PC-3 (cell line): ENCODE results near the gene KERA. TPM values are rescaled to one million over a fixed set of nuclear protein-coding genes. Genes with fewer than 3 reads are reported as not detected.

Experiments used
- ATAC-seq: fragments of 200-7000 bp; cut with Tn5 transposase; 2 replicates; pipeline ENCODE4 v1.9.1; 2020; ENCODE audit warnings: mild to moderate bottlenecking, moderate library complexity
- BruUV-seq: library from RNA; stranded (reverse); fragments of 400-500 nt; replicated peaks from 2 replicates; lab custom pipeline; 2021; lab: Mats Ljungman, UMichigan
- CTCF ChIA-PET: fragments of 300-600 bp; sonication (Branson Sonifier 250); formaldehyde crosslinking; loops from one replicate; lab custom pipeline; 2022; ENCODE audit warnings: antibody characterized with exemption; lab: Charles Lee
- POLR2A ChIA-PET: fragments of 300-600 bp; sonication (Branson Sonifier 250); formaldehyde crosslinking; loops from one replicate; lab custom pipeline; 2022; ENCODE audit warnings: antibody characterized with exemption; ENCODE audit not compliant: unreplicated experiment; lab: Charles Lee
- DNase-seq: peaks from one replicate; pipeline ENCODE4 v3.0.0-alpha.2; 2015
- H2AFZ ChIP-seq: fragments of 300-600 bp; sonication (generic); 2 replicates; pipeline ENCODE4 v1.6.0; 2016; ENCODE audit warnings: antibody characterized with exemption, low read length
- H3F3A ChIP-seq: fragments of 300-600 bp; sonication (generic); one replicate; pipeline ENCODE4 v1.6.0; 2017; ENCODE audit warnings: antibody characterized with exemption, low read length, control low read depth, mild to moderate bottlenecking; ENCODE audit not compliant: unreplicated experiment
- H3K27ac ChIP-seq: fragments of 300-600 bp; sonication (generic); 2 replicates; pipeline ENCODE4 v1.5.1; 2016; ENCODE audit warnings: mild to moderate bottlenecking, low read length
- H3K27me3 ChIP-seq: fragments of 300-600 bp; sonication (generic); 2 replicates; pipeline ENCODE4 v1.6.1; 2016; ENCODE audit warnings: low read length, mixed read lengths
- H3K36me3 ChIP-seq: fragments of 300-600 bp; sonication (generic); 2 replicates; pipeline ENCODE4 v1.6.1; 2016; ENCODE audit warnings: low read depth, mixed run types, low read length, mixed read lengths
- H3K4me1 ChIP-seq: fragments of 300-600 bp; sonication (generic); 2 replicates; pipeline ENCODE4 v1.5.1; 2016; ENCODE audit warnings: low read length; ENCODE audit not compliant: insufficient read depth
- H3K4me2 ChIP-seq: fragments of 300-600 bp; sonication (generic); 2 replicates; pipeline ENCODE4 v1.6.0; 2016; ENCODE audit warnings: low read length
- H3K4me3 ChIP-seq: fragments of 300-600 bp; sonication (generic); 2 replicates; pipeline ENCODE4 v1.5.1; 2016; ENCODE audit warnings: mild to moderate bottlenecking, low read length, mixed read lengths
- H3K79me2 ChIP-seq: fragments of 300-600 bp; sonication (generic); 2 replicates; pipeline ENCODE4 v1.6.1; 2017; ENCODE audit warnings: low read length, mixed read lengths
- H3K9ac ChIP-seq: fragments of 300-600 bp; sonication (generic); 2 replicates; pipeline ENCODE4 v1.6.0; 2016; ENCODE audit warnings: mild to moderate bottlenecking, low read length
- H3K9me2 ChIP-seq: fragments of 300-600 bp; sonication (generic); replicated peaks from 2 replicates; pipeline ENCODE4 v1.6.1; 2016; ENCODE audit warnings: mixed run types, low read length, mixed read lengths
- H3K9me3 ChIP-seq: fragments of 300-600 bp; sonication (generic); 2 replicates; pipeline ENCODE4 v1.6.1; 2016; ENCODE audit warnings: low read length, mixed read lengths
- H4K20me1 ChIP-seq: fragments of 300-600 bp; sonication (generic); 2 replicates; pipeline ENCODE4 v1.6.1; 2016; ENCODE audit warnings: low read length, mixed read lengths
- EZH2 ChIP-seq: fragments of 300-600 bp; sonication (generic); IDR thresholded peaks from one replicate; pipeline ENCODE4 v1.6.1; 2017; ENCODE audit warnings: antibody characterized with exemption, mild to moderate bottlenecking, low read length; ENCODE audit not compliant: unreplicated experiment
- EZH2phosphoT487 ChIP-seq: fragments of 300-600 bp; sonication (generic); IDR thresholded peaks from 2 replicates; pipeline ENCODE4 v1.6.1; 2018; ENCODE audit warnings: mild to moderate bottlenecking, antibody characterized with exemption, low read length, borderline replicate concordance
- intact Hi-C: fragments of 100-400 bp; cut with micrococcal nuclease; formaldehyde crosslinking; loops from 2 replicates; pipeline ENCODE4 v1.9.0; 2023
- total RNA-seq: library from RNA; depleted of rRNA; stranded (reverse); fragments of >200 nt; gene quantifications from 2 replicates; pipeline ENCODE4 v1.2.3, GENCODE V29; 2014
- TF ChIP-seq, protein P1 (sequence below): fragments of 300-600 bp; sonication (generic); conservative IDR thresholded peaks from 2 replicates; pipeline ENCODE4 v1.5.1; 2017; ENCODE audit warnings: antibody characterized with exemption, low read depth, mild to moderate bottlenecking, low read length

Gene KERA
- total RNA-seq, 1 experiment from 2014 or later = not detected

DNA sequence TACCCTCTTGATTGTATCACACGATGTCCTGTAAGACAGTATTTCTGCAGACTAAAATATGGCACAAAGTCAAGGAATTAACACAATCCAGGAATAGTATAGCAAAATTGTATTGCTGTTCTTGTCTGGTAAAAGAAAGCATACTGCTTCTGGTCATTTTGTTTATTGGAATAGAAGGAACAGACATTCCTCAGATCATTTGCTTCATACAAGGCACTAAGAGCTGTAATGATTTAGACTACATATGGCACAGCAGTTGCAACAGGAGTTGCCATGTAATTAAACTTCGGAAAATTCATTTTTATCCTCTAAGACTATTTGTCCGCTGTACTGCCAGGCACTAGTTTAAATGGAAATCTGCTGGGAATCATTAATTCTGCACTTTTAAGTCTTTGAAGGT lies 7.6 kb upstream of the KERA start:
- no peaks in the 10 kb centered on the region for H4K20me1 ChIP-seq
- intact Hi-C loops = no loop called here
- H3K4me1 ChIP-seq = no peaks in the 10 kb centered on the region
- ChIA-PET CTCF (no interaction called here), POLR2A (no interaction called here)
- H3F3A ChIP-seq = no peaks in the 10 kb centered on the region
- TF ChIP-seq, protein P1, sequence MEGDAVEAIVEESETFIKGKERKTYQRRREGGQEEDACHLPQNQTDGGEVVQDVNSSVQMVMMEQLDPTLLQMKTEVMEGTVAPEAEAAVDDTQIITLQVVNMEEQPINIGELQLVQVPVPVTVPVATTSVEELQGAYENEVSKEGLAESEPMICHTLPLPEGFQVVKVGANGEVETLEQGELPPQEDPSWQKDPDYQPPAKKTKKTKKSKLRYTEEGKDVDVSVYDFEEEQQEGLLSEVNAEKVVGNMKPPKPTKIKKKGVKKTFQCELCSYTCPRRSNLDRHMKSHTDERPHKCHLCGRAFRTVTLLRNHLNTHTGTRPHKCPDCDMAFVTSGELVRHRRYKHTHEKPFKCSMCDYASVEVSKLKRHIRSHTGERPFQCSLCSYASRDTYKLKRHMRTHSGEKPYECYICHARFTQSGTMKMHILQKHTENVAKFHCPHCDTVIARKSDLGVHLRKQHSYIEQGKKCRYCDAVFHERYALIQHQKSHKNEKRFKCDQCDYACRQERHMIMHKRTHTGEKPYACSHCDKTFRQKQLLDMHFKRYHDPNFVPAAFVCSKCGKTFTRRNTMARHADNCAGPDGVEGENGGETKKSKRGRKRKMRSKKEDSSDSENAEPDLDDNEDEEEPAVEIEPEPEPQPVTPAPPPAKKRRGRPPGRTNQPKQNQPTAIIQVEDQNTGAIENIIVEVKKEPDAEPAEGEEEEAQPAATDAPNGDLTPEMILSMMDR = no peak
- TF ChIP-seq EZH2phosphoT487 = no peak
- TF ChIP-seq EZH2 = no peak
- no TSS peak for BruUV-seq
- no peak overlapping the region for H3K9ac ChIP-seq
- no peaks in the 10 kb centered on the region for H3K9me3 ChIP-seq
- ATAC-seq (no peak), DNase-seq (no peak)
- H3K36me3 ChIP-seq = no peaks in the 10 kb centered on the region
- H3K9me2 ChIP-seq = no peaks in the 10 kb centered on the region
- H3K27ac ChIP-seq = no peak overlapping the region
- H3K4me3 ChIP-seq = no peak overlapping the region
- H3K4me2 ChIP-seq = no peak overlapping the region
- no peaks in the 10 kb centered on the region for H3K27me3 ChIP-seq
- no peak overlapping the region for H2AFZ ChIP-seq
- H3K79me2 ChIP-seq = no peaks in the 10 kb centered on the region

DNA sequence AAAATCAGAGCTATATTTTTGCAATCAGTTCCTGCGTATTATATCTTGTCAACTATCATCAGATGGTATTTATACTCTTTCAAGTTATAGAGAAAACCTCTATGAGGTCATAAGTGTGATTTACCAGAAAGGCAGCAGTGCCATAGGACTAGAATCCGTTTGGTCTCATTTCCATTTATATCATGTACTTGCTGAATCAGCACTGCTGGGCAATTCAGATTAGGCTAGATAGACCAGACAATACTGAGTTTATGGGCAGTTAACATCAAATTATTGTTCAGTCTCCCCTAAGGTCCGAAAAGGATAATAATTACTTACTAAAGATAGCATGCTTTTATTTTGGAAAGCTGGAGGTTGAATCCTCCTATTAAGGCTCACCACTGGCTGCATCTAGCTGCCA lies 6.8 kb upstream of the KERA start:
- POLR2A ChIA-PET = no interaction called here

DNA sequence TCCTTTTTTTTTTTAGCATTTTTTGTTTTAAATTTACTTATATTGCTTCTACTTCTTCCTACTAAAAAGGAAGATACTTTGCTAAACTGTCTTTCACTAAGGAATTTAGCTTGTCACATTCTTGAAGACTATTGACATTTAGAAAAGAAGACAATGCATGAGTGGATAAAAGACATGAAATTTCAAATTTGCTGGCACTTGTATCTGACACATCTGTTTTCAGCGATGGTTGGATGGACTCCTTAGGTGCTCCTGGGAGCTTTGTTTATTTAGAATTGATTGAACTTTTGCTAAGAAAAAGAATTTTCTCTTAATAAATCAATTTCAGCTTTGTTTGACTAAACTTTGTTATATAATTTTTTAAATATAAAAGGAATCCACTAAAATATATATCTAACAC lies 3.3 kb upstream of the KERA start:
- TF ChIP-seq EZH2phosphoT487 (no peak), EZH2 (no peak)
- TF ChIP-seq, protein P1 = no peak
- H3K4me3 ChIP-seq = no peak overlapping the region
- H2AFZ ChIP-seq = no peak overlapping the region
- H3K4me1 ChIP-seq = no peaks in the 10 kb centered on the region
- no peaks in the 10 kb centered on the region for H3F3A ChIP-seq
- H3K27me3 ChIP-seq = no peaks in the 10 kb centered on the region
- H3K79me2 ChIP-seq = no peaks in the 10 kb centered on the region
- POLR2A ChIA-PET = no interaction called here
- DNase-seq = no peak
- no peaks in the 10 kb centered on the region for H4K20me1 ChIP-seq
- H3K36me3 ChIP-seq = no peaks in the 10 kb centered on the region
- H3K9ac ChIP-seq = no peak overlapping the region
- no peak overlapping the region for H3K4me2 ChIP-seq
- no peak overlapping the region for H3K27ac ChIP-seq
- intact Hi-C loops = no loop called here
- H3K9me2 ChIP-seq = no peaks in the 10 kb centered on the region
- BruUV-seq = no TSS peak
- H3K9me3 ChIP-seq = no peaks in the 10 kb centered on the region
- CTCF ChIA-PET = no interaction called here
- no peak for ATAC-seq

More for the DNA sequence above, 6.8 kb upstream of the KERA start:
- no peaks in the 10 kb centered on the region for H3K79me2 ChIP-seq
- no peaks in the 10 kb centered on the region for H3F3A ChIP-seq
- no peaks in the 10 kb centered on the region for H3K4me1 ChIP-seq
- BruUV-seq = no TSS peak
- no peak overlapping the region for H3K4me3 ChIP-seq
- no peak overlapping the region for H2AFZ ChIP-seq
- H3K9me3 ChIP-seq = no peaks in the 10 kb centered on the region
- no peak overlapping the region for H3K27ac ChIP-seq
- no peaks in the 10 kb centered on the region for H3K36me3 ChIP-seq
- TF ChIP-seq, protein P1 = no peak
- no peak for TF ChIP-seq EZH2
- no peak for TF ChIP-seq EZH2phosphoT487
- no peak overlapping the region for H3K9ac ChIP-seq
- DNase-seq = no peak
- intact Hi-C loops = no loop called here
- no peaks in the 10 kb centered on the region for H4K20me1 ChIP-seq
- ATAC-seq = no peak
- no peaks in the 10 kb centered on the region for H3K9me2 ChIP-seq
- CTCF ChIA-PET = interaction anchor here (0.5 kb wide), 1 partner anchor 87 kb away, joined by 4 read pairs; no protein-coding TSS in a partner anchor
- no peaks in the 10 kb centered on the region for H3K27me3 ChIP-seq
- H3K4me2 ChIP-seq = no peak overlapping the region
